ENCODE measurements around the gene PADI6.

Gene PADI6

GRCh38 chr1:17360272-17360956, 11.6 kb upstream of the PADI6 start:
- TF ChIP-seq TAF1 (IDR thresholded peaks at IDR 0.05; ENCODE audit: borderline replicate concordance, insufficient read depth, low read length) (no peak), FOXP2 (optimal IDR thresholded peaks at IDR 0.05; ENCODE audit: borderline replicate concordance, extremely low read depth, extremely low read length, insufficient read depth) (no peak), POLR2AphosphoS5 (IDR thresholded peaks at IDR 0.05; ENCODE audit: low read depth, low read length) (no peak)

GRCh38 chr1:17361687-17362086, 10.3 kb upstream of the PADI6 start:
- TF ChIP-seq SIN3A (IDR thresholded peaks at IDR 0.05; ENCODE audit: borderline replicate concordance, insufficient read depth, low read length) (no peak), POLR2AphosphoS5 (IDR thresholded peaks at IDR 0.05; ENCODE audit: low read depth, low read length) (no peak), REST (IDR thresholded peaks at IDR 0.05; ENCODE audit: insufficient read depth in 1 of 2, low read depth in 2 of 2, low read length in 2 of 2) (no peak), FOXP2 (optimal IDR thresholded peaks at IDR 0.05; ENCODE audit: borderline replicate concordance, extremely low read depth, extremely low read length, insufficient read depth) (no peak), TAF1 (IDR thresholded peaks at IDR 0.05; ENCODE audit: borderline replicate concordance, insufficient read depth, low read length) (no peak)

GRCh38 chr1:17363351-17363750, 8.6 kb upstream of the PADI6 start:
- TF ChIP-seq SIN3A (IDR thresholded peaks at IDR 0.05; ENCODE audit: borderline replicate concordance, insufficient read depth, low read length) = no peak
- no peak for TF ChIP-seq POLR2AphosphoS5 (IDR thresholded peaks at IDR 0.05; ENCODE audit: low read depth, low read length)
- no peak for TF ChIP-seq FOXP2 (optimal IDR thresholded peaks at IDR 0.05; ENCODE audit: borderline replicate concordance, extremely low read depth, extremely low read length, insufficient read depth)
- TF ChIP-seq REST (IDR thresholded peaks at IDR 0.05; ENCODE audit: insufficient read depth in 1 of 2, low read depth in 2 of 2, low read length in 2 of 2) = no peak
- no peak for TF ChIP-seq TAF1 (IDR thresholded peaks at IDR 0.05; ENCODE audit: borderline replicate concordance, insufficient read depth, low read length)

GRCh38 chr1:17363771-17364170, 8.2 kb upstream of the PADI6 start:
- TF ChIP-seq TAF1 (IDR thresholded peaks at IDR 0.05; ENCODE audit: borderline replicate concordance, insufficient read depth, low read length) = no peak
- no peak for TF ChIP-seq FOXP2 (optimal IDR thresholded peaks at IDR 0.05; ENCODE audit: borderline replicate concordance, extremely low read depth, extremely low read length, insufficient read depth)
- TF ChIP-seq POLR2AphosphoS5 (IDR thresholded peaks at IDR 0.05; ENCODE audit: low read depth, low read length) = no peak
- no peak for TF ChIP-seq SIN3A (IDR thresholded peaks at IDR 0.05; ENCODE audit: borderline replicate concordance, insufficient read depth, low read length)
- no peak for TF ChIP-seq REST (IDR thresholded peaks at IDR 0.05; ENCODE audit: insufficient read depth in 1 of 2, low read depth in 2 of 2, low read length in 2 of 2)

- TF ChIP-seq REST (IDR thresholded peaks at IDR 0.05; ENCODE audit: insufficient read depth in 1 of 2, low read depth in 2 of 2, low read length in 2 of 2) (no peak), POLR2AphosphoS5 (IDR thresholded peaks at IDR 0.05; ENCODE audit: low read depth, low read length) (no peak), TAF1 (IDR thresholded peaks at IDR 0.05; ENCODE audit: borderline replicate concordance, insufficient read depth, low read length) (no peak), SIN3A (IDR thresholded peaks at IDR 0.05; ENCODE audit: borderline replicate concordance, insufficient read depth, low read length) (no peak), FOXP2 (optimal IDR thresholded peaks at IDR 0.05; ENCODE audit: borderline replicate concordance, extremely low read depth, extremely low read length, insufficient read depth) (no peak)
These were observed 6.7 kb upstream of the PADI6 start for GRCh38 chr1:17365293-17365692.

Measured in PFSK-1 (cell line).